Measurements from ENCODE around the gene FAM107B. TPM values are rescaled to one million over a fixed set of nuclear protein-coding genes. Genes with fewer than 3 reads are reported as not detected.

FAM107B gene
- total and polyA plus RNA-seq, 2 experiments from 2014 or later = 11.0 to 17.6 TPM

DNA sequence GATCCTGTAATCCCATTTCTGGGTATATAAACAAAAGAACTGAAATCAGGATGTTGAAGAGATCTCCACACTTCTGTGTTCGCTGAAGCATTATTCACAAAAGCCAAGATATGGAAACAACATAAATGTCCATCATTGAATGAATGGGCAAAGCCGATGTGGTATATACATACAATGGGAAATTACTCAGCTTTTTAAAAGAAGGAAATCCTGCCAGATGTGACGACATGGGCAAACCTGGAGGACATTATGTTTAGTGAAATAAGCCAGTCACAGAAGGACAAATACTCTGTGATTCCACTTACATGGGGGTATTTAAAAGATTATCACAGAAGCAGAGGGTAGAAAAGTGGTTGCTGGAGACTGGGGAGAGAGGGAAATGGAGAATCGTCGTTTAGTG, 23.9 kb upstream of the FAM107B start:
- Histone ChIP-seq H3K79me2 (replicated peaks; ENCODE audit: insufficient read depth) (no peaks in the 10 kb centered on the region), H2AFZ (no peak overlapping the region), H3K36me3 (ENCODE audit: insufficient read depth) (no peaks in the 10 kb centered on the region), H3F3A (replicated peaks; ENCODE audit: low read depth) (no peaks in the 10 kb centered on the region), H3K4me2 (no peak overlapping the region), H3K4me1 (ENCODE audit: insufficient read depth) (no peaks in the 10 kb centered on the region), H3K27me3 (ENCODE audit: insufficient read depth) (no peaks in the 10 kb centered on the region), H3K27ac (ENCODE audit: low read depth) (no peak overlapping the region), H3K9me2 (ENCODE audit: insufficient read depth) (no peaks in the 10 kb centered on the region), H3K4me3 (no peak overlapping the region), H4K20me1 (replicated peaks; ENCODE audit: insufficient read depth) (no peaks in the 10 kb centered on the region)
- H3K9me3 Mint-ChIP-seq = no peaks in the 10 kb centered on the region
- DNase-seq (ENCODE audit: low spot score) = no peak
- no peak for ATAC-seq
- peaks cover 2% of the 10 kb centered on the region for H3K27me3 Mint-ChIP-seq (ENCODE audit: insufficient read depth, low read depth, poor library complexity)
- TF ChIP-seq POLR2AphosphoS5 (IDR thresholded peaks at IDR 0.05; ENCODE audit: low read depth) (no peak), NANOG (IDR thresholded peaks at IDR 0.05; ENCODE audit: borderline replicate concordance) (no peak), ZNF331 (CRISPR knock-in tag; IDR thresholded peaks at IDR 0.05; ENCODE audit: low read depth) (no peak), ZNF114 (CRISPR knock-in tag; IDR thresholded peaks at IDR 0.05) (no peak), JUNB (IDR thresholded peaks at IDR 0.05; ENCODE audit: unreplicated experiment) (no peak), EZH2 (IDR thresholded peaks at IDR 0.05; ENCODE audit: low read depth, unreplicated experiment) (no peak), EZH2phosphoT487 (IDR thresholded peaks at IDR 0.05; ENCODE audit: unreplicated experiment) (no peak), STAT1 (IDR thresholded peaks at IDR 0.05; ENCODE audit: unreplicated experiment) (no peak), CREB1 (CRISPR knock-in tag; IDR thresholded peaks at IDR 0.05; ENCODE audit: low read depth) (no peak)
- TF ChIP-seq, protein P1, sequence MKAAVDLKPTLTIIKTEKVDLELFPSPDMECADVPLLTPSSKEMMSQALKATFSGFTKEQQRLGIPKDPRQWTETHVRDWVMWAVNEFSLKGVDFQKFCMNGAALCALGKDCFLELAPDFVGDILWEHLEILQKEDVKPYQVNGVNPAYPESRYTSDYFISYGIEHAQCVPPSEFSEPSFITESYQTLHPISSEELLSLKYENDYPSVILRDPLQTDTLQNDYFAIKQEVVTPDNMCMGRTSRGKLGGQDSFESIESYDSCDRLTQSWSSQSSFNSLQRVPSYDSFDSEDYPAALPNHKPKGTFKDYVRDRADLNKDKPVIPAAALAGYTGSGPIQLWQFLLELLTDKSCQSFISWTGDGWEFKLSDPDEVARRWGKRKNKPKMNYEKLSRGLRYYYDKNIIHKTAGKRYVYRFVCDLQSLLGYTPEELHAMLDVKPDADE (IDR thresholded peaks at IDR 0.05) = no peak
- TF ChIP-seq, protein P2, sequence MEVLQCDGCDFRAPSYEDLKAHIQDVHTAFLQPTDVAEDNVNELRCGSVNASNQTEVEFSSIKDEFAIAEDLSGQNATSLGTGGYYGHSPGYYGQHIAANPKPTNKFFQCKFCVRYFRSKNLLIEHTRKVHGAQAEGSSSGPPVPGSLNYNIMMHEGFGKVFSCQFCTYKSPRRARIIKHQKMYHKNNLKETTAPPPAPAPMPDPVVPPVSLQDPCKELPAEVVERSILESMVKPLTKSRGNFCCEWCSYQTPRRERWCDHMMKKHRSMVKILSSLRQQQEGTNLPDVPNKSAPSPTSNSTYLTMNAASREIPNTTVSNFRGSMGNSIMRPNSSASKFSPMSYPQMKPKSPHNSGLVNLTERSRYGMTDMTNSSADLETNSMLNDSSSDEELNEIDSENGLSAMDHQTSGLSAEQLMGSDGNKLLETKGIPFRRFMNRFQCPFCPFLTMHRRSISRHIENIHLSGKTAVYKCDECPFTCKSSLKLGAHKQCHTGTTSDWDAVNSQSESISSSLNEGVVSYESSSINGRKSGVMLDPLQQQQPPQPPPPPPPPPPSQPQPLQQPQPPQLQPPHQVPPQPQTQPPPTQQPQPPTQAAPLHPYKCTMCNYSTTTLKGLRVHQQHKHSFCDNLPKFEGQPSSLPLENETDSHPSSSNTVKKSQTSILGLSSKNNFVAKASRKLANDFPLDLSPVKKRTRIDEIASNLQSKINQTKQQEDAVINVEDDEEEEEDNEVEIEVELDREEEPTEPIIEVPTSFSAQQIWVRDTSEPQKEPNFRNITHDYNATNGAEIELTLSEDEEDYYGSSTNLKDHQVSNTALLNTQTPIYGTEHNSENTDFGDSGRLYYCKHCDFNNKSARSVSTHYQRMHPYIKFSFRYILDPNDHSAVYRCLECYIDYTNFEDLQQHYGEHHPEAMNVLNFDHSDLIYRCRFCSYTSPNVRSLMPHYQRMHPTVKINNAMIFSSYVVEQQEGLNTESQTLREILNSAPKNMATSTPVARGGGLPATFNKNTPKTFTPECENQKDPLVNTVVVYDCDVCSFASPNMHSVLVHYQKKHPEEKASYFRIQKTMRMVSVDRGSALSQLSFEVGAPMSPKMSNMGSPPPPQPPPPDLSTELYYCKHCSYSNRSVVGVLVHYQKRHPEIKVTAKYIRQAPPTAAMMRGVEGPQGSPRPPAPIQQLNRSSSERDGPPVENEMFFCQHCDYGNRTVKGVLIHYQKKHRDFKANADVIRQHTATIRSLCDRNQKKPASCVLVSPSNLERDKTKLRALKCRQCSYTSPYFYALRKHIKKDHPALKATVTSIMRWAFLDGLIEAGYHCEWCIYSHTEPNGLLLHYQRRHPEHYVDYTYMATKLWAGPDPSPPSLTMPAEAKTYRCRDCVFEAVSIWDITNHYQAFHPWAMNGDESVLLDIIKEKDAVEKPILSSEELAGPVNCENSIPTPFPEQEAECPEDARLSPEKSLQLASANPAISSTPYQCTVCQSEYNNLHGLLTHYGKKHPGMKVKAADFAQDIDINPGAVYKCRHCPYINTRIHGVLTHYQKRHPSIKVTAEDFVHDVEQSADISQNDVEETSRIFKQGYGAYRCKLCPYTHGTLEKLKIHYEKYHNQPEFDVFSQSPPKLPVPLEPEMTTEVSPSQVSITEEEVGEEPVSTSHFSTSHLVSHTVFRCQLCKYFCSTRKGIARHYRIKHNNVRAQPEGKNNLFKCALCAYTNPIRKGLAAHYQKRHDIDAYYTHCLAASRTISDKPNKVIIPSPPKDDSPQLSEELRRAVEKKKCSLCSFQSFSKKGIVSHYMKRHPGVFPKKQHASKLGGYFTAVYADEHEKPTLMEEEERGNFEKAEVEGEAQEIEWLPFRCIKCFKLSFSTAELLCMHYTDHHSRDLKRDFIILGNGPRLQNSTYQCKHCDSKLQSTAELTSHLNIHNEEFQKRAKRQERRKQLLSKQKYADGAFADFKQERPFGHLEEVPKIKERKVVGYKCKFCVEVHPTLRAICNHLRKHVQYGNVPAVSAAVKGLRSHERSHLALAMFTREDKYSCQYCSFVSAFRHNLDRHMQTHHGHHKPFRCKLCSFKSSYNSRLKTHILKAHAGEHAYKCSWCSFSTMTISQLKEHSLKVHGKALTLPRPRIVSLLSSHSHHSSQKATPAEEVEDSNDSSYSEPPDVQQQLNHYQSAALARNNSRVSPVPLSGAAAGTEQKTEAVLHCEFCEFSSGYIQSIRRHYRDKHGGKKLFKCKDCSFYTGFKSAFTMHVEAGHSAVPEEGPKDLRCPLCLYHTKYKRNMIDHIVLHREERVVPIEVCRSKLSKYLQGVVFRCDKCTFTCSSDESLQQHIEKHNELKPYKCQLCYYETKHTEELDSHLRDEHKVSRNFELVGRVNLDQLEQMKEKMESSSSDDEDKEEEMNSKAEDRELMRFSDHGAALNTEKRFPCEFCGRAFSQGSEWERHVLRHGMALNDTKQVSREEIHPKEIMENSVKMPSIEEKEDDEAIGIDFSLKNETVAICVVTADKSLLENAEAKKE (CRISPR knock-in tag; IDR thresholded peaks at IDR 0.05) = no peak
- TF ChIP-seq, protein P3, sequence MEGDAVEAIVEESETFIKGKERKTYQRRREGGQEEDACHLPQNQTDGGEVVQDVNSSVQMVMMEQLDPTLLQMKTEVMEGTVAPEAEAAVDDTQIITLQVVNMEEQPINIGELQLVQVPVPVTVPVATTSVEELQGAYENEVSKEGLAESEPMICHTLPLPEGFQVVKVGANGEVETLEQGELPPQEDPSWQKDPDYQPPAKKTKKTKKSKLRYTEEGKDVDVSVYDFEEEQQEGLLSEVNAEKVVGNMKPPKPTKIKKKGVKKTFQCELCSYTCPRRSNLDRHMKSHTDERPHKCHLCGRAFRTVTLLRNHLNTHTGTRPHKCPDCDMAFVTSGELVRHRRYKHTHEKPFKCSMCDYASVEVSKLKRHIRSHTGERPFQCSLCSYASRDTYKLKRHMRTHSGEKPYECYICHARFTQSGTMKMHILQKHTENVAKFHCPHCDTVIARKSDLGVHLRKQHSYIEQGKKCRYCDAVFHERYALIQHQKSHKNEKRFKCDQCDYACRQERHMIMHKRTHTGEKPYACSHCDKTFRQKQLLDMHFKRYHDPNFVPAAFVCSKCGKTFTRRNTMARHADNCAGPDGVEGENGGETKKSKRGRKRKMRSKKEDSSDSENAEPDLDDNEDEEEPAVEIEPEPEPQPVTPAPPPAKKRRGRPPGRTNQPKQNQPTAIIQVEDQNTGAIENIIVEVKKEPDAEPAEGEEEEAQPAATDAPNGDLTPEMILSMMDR (conservative IDR thresholded peaks at IDR 0.05; ENCODE audit: low read depth in 2 of 2) = no peak
- TF ChIP-seq, protein P4, sequence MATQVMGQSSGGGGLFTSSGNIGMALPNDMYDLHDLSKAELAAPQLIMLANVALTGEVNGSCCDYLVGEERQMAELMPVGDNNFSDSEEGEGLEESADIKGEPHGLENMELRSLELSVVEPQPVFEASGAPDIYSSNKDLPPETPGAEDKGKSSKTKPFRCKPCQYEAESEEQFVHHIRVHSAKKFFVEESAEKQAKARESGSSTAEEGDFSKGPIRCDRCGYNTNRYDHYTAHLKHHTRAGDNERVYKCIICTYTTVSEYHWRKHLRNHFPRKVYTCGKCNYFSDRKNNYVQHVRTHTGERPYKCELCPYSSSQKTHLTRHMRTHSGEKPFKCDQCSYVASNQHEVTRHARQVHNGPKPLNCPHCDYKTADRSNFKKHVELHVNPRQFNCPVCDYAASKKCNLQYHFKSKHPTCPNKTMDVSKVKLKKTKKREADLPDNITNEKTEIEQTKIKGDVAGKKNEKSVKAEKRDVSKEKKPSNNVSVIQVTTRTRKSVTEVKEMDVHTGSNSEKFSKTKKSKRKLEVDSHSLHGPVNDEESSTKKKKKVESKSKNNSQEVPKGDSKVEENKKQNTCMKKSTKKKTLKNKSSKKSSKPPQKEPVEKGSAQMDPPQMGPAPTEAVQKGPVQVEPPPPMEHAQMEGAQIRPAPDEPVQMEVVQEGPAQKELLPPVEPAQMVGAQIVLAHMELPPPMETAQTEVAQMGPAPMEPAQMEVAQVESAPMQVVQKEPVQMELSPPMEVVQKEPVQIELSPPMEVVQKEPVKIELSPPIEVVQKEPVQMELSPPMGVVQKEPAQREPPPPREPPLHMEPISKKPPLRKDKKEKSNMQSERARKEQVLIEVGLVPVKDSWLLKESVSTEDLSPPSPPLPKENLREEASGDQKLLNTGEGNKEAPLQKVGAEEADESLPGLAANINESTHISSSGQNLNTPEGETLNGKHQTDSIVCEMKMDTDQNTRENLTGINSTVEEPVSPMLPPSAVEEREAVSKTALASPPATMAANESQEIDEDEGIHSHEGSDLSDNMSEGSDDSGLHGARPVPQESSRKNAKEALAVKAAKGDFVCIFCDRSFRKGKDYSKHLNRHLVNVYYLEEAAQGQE (IDR thresholded peaks at IDR 0.05; ENCODE audit: unreplicated experiment) = no peak
- H3K4me3 Mint-ChIP-seq = no peak overlapping the region
- H3K36me3 Mint-ChIP-seq (ENCODE audit: low read depth) = no peaks in the 10 kb centered on the region
- no peak overlapping the region for H3K27ac Mint-ChIP-seq
- H3K4me1 Mint-ChIP-seq = no peaks in the 10 kb centered on the region

Measured in GM23338 (cell line).